Measurements from ENCODE around the gene CEP152.

CEP152 gene

DNA sequence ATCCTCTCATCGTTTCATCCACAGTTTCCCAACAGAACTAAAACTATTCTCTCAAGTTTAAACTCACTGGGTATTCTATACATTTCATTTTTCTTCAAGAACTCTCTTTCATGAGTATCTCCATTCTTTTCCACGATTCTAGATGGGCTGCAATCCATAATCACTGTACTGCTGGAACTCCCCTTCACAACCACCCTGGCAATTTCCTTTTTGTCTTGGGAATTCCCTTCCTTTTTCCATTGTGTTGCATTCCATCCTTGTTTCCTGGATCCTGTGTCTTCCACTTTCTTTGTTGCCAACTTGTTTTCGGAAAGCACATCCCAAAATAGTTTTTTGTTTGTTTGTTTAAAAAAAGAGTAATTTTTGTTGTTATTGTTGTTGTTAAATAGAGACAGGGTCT, 98.3 kb downstream of the CEP152 start:
- FAIRE-seq (no peak), DNase-seq (ENCODE audit: extremely low spot score, insufficient read length, low read depth) (no peak)

DNA sequence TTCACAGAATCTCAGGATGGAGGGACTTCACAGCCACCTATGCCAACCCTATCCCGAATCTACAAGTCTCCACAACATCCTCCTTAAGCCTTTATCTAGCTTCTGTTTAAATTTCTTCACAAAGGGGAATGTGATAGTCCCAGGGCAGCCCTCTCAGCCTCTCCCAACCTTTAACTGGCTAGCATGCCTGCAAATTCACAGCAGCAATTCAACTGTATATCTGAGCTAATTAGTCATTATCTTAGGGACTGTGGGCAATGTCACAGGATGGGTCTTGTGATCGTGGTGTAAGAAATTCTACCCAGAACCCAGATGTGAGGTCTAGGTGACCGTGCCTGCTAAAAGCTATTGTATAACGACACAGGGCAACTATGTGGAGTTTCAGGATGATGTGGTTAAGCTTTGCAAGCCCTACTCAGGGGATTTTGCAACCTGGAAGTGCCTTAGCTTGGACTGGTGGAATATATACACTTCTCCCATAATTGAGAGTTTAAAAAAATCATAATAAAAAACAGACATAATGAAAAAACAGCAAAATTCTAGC, 99.8 kb downstream of the CEP152 start:
- FAIRE-seq = peak; percentile 64

DNA sequence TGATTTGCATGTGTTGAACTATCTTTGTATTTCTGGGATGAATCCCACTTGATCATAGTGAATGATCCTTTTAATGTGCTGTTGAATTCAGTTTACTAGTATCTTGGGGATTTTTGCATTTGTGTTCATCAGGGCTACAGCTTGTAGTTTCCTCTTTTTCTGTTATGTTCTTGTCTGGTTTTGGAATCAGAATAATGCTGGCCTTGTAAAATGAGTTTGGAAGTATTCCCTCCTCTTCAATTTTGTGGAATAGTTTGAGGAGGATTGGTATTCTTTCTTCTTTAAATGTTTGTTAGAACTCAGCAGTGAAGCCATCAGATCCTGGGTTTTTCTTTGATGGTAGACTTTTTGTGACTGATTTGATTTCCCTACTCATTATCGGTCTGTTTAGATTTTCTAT, 102.2 kb downstream of the CEP152 start:
- DNase-seq (ENCODE audit: extremely low spot score, insufficient read length, low read depth) (no peak), FAIRE-seq (no peak)

More for the DNA sequence above, 99.8 kb downstream of the CEP152 start:
- DNase-seq (ENCODE audit: extremely low spot score, insufficient read length, low read depth) = no peak

DNA sequence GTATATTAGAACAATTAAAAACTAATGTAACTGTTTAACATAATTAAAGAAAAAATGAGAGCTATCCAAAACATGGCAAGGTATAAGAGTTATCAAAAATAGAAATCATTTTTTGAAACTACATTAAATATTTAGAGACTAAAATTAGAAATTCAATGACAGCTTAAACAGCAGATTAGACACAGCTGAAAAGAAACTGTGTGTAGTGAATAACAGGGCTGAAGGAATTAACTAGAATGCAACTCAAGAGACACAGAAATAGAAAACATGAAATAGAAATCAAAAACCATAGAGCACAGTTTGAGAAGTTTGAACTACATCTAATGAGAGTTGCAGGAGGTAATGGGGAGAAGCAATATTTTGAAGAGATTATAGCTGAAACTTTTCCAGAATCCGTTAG, 105.5 kb downstream of the CEP152 start:
- FAIRE-seq (no peak), DNase-seq (ENCODE audit: extremely low spot score, insufficient read length, low read depth) (no peak)

DNA sequence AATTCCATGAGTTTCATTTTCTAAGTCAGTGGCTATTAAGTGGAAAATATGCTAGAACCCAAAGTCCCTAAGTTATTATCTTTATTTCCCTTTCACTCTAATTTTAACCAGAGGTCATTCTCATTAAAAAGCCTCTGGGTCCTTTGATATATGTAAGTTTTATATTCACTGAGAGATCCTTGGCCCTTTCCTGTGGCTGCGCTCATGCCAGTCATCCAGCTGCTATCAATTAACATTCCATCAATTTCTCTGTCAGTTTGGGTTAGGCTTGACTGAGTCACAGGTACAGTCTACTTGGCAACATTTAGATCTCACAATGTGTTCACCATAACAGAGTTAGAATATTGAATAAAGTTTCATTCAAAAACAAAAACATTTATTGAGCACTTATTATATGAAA, 107.3 kb downstream of the CEP152 start:
- FAIRE-seq (no peak), DNase-seq (ENCODE audit: extremely low spot score, insufficient read length, low read depth) (no peak)

DNA sequence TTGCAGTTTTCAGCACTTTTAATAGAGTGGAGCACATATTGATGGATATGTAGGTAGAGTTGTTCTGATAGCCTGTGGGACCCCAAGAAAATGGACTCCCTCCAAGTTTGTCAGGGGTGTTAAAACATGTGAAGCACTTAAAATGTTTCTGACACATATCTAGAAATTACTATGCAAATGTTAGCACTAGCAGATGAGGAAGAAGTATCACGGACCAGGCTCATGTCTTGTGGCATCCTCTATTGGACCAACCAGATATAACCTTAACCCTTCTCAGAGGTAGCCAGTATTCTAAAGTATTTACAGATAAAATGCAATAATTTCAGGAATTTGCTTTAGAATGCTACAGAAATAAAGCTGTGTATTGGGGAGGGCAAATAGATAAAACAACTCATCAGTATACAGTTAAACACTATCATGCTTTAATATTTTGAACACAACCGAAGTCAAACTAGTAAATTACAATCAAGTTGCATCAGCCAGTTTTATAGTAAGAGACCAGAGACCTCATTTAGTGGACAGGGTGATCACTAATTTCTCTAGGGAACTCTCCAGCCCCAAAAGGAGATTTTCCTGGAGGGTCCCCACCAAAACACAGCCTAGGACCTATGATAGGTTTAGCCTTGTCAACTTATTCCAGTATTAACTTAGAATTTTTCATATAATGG, 108.2 kb downstream of the CEP152 start:
- peak; percentile 26 for FAIRE-seq
- DNase-seq (ENCODE audit: extremely low spot score, insufficient read length, low read depth) = no peak

DNA sequence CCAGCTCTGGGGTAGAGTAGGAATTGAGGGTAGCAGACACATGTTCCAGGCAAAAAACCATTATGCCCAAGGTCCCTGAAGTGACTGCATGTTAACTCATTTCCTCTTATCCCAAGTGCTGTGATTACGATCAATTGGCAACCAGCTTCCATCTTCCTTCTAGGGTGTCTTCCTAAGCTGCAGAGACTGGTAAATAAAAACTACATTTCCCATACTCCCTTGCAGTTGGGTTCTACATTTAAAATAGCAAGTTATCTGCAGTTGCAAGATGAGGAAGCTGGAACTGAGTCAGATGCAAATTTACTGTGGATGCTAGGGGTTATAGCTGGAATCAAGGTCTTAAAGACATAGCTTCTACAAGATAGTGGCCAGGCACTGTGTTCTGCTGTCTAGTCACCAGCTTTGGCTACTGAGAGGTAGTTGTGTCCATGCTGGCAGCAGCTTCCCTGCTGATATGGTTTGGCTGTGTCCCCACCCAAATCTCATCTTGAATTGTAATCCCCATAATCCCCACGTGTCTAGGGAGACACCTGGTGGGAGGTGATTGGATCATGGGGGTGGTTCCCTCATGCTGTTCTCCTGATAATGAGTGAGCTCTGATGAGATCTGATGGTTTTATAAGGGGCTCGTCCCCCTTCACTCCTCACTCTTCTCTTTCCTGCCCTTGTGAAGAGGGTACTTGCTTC, 114.1 kb downstream of the CEP152 start:
- DNase-seq (ENCODE audit: extremely low spot score, insufficient read length, low read depth) = no peak
- FAIRE-seq = no peak

DNA sequence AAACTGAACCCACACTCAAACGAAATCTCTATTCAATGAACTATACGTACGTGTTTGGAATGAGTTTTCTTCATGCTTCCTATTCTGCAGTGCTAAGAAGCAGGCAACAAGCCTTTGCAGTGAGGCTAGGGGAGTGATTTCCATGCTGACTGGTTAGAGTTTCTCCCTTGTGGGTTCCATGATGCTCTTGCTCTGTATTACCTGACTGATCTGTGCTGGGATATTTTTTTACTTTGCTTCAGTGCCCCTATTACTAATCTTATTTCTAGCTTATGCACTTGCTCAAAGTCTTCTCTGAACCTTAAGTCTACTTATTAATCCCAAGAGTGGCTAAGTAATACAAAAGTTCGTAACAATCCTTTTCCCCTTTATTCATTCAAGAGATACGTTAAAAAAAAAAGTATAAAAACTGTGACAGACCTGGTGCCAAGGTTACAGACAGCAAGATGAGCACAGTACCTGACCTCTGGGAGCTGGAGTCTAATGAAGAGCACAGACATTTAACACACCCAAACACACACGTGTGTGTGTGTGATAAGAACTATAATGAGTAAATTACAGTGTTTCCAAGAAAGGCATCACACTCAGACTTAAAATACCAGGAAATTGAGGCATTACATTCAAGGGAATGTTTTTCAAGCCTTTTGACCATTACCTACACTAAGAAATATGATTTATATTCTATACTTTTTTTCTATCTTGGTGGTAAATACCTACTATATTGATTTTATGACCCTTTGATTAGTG, 114.9 kb downstream of the CEP152 start:
- no peak for FAIRE-seq
- no peak for DNase-seq (ENCODE audit: extremely low spot score, insufficient read length, low read depth)

DNA sequence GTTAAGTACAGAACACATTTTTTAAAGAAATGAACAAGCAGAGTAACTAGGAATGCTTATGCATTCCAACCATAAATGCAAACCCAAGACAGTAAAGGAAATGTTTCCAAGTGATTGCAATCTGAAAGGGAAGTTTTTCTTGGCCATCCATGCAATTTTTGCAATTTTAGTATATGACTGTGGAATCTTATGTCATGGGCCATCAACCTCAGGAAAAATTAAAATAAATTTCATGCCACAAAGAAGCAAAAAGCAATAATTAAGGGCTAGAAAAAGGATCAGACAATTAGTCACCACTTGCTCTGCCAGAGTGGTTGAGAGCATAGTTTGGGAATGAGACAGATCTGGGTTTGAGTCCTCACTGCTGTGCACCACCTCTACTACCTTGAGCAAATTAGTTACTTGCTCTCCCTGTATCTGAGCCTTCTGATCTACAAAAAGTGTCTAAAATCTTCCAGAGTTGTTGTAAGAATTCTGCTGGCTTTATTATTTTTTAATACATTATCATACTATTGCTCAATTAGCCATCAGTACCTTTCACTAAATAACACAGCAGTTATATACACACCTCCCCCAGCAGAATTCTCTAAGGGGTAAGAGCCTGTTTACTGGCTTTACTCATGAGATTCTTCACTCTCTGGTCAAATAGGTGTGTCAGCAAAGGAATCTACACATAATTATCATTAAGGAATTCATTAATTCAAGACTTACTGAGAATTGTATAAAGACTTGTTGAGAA, 115.6 kb downstream of the CEP152 start:
- no peak for DNase-seq (ENCODE audit: extremely low spot score, insufficient read length, low read depth)
- FAIRE-seq = no peak

DNA sequence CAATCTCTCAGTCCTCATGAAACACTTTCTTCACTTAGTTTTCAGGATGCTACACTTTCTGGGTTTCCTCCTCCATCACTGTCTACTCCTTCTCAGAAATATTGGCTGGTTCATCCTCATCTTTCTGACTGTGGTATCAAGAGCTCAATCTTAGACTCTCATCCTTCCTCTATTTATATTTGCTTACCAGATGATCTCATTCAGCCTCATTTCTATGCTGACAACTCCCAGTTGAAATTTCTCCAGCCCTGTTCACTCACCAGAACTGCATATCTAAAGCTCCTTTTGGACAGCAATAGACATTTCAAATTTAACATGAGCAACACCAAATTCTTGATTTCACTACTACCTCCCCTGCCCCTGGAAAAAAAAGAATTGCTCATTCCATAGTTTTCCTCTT, 117.4 kb downstream of the CEP152 start:
- DNase-seq (ENCODE audit: extremely low spot score, insufficient read length, low read depth) (no peak), FAIRE-seq (no peak)

DNA sequence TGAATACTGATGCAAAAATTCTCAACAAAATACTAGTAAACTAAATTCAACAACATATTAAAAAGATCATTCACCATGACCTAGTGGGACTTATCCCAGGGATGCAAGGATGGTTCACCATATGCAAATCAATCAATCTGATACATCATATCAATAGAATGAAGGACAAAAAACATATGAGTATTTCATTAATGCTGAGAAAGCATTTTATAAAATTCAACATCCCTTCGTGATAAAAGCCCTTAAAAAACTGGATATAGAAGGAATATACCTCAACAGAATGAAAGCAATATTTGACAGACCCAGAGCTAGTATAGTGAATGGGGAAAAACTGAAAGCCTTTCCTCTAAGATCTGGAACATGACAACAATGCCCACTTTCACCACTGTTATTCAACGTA, 122.4 kb downstream of the CEP152 start:
- FAIRE-seq (no peak), DNase-seq (ENCODE audit: extremely low spot score, insufficient read length, low read depth) (no peak)
